Mesendoderm (in vitro differentiated cells): Measurements from ENCODE around the gene MEX3A.

Source experiments
- DNase-seq: peaks from one replicate; pipeline ENCODE4 v3.0.0; 2013
- H2AK5ac ChIP-seq: 2 replicates; pipeline ENCODE4 v1.6.1; 2013; ENCODE audit warnings: low read length, inconsistent platforms
- H2BK120ac ChIP-seq: 2 replicates; pipeline ENCODE4 v1.6.1; 2013; ENCODE audit warnings: low read depth, mild to moderate bottlenecking, low read length, moderate library complexity, mixed read lengths
- H2BK15ac ChIP-seq: replicated peaks from 2 replicates; pipeline ENCODE4 v1.6.1; 2013; ENCODE audit warnings: low read depth, mild to moderate bottlenecking, moderate library complexity
- H2BK5ac ChIP-seq: 2 replicates; pipeline ENCODE4 v1.6.1; 2013; ENCODE audit warnings: low read length, inconsistent platforms
- H3K18ac ChIP-seq: 2 replicates; pipeline ENCODE4 v1.6.1; 2013; ENCODE audit warnings: mild to moderate bottlenecking, low read length, mixed read lengths
- H3K23ac ChIP-seq: one replicate; pipeline ENCODE4 v1.6.1; 2013; ENCODE audit warnings: low read length
- H3K27ac ChIP-seq: 2 replicates; pipeline ENCODE4 v1.5.1; 2013; ENCODE audit warnings: low read depth, mild to moderate bottlenecking, inconsistent platforms, low read length, moderate library complexity
- H3K27me3 ChIP-seq: 2 replicates; pipeline ENCODE4 v1.6.1; 2013; ENCODE audit warnings: low read length, control low read depth, mild to moderate bottlenecking, inconsistent platforms; ENCODE audit not compliant: insufficient read depth, poor library complexity
- H3K36me3 ChIP-seq: 2 replicates; pipeline ENCODE4 v1.6.1; 2013; ENCODE audit warnings: low read length, inconsistent platforms; ENCODE audit not compliant: control insufficient read depth, insufficient read depth
- H3K4ac ChIP-seq: one replicate; pipeline ENCODE4 v1.6.1; 2013; ENCODE audit warnings: low read depth, mild to moderate bottlenecking, low read length, moderate library complexity
- H3K4me1 ChIP-seq: 2 replicates; pipeline ENCODE4 v1.6.1; 2013; ENCODE audit warnings: low read depth, low read length, inconsistent platforms; ENCODE audit not compliant: control insufficient read depth
- H3K4me2 ChIP-seq: 2 replicates; pipeline ENCODE4 v1.6.1; 2013; ENCODE audit warnings: low read length
- H3K4me3 ChIP-seq: 2 replicates; pipeline ENCODE4 v1.5.1; 2013; ENCODE audit warnings: mild to moderate bottlenecking, low read length
- H3K56ac ChIP-seq: one replicate; pipeline ENCODE4 v1.6.1; 2013; ENCODE audit warnings: low read length
- H3K79me1 ChIP-seq: 2 replicates; pipeline ENCODE4 v1.6.1; 2013; ENCODE audit warnings: low read length, inconsistent platforms
- H3K79me2 ChIP-seq: 2 replicates; pipeline ENCODE4 v1.6.1; 2013; ENCODE audit warnings: mild to moderate bottlenecking, low read length; ENCODE audit not compliant: control insufficient read depth, insufficient read depth
- H3K9ac ChIP-seq: 2 replicates; pipeline ENCODE4 v1.6.1; 2013; ENCODE audit warnings: low read length, inconsistent platforms
- H4K5ac ChIP-seq: one replicate; pipeline ENCODE4 v1.6.1; 2013; ENCODE audit warnings: low read length
- H4K8ac ChIP-seq: one replicate; pipeline ENCODE4 v1.6.1; 2013; ENCODE audit warnings: low read depth, mild to moderate bottlenecking, control low read depth, low read length, moderate library complexity
- WGBS: extraction: QIAGEN DNeasy Blood & Tissue Kit; methylation state at CpG from one replicate; pipeline ENCODE4 v1.1.7; 2013; ENCODE audit warnings: low lambda C conversion rate, missing lambda C conversion rate; ENCODE audit not compliant: insufficient coverage; ENCODE audit errors: extremely low coverage; 5-methylcytosine and 5-hydroxymethylcytosine counted together

Gene MEX3A

GRCh38 chr1:156112276-156113137, 30.2 kb upstream of the MEX3A start:
- H3K27me3 ChIP-seq = no peaks in the 10 kb centered on the region
- H2BK15ac ChIP-seq = no peak overlapping the region
- H3K79me1 ChIP-seq = peaks cover 2% of the 10 kb centered on the region
- H3K27ac ChIP-seq = no peak overlapping the region
- H4K5ac ChIP-seq = no peak overlapping the region
- no peak overlapping the region for H3K4me3 ChIP-seq
- H3K36me3 ChIP-seq = no peaks in the 10 kb centered on the region
- peaks cover under 1% of the 10 kb centered on the region for H3K4me1 ChIP-seq
- no CpG with 5 or more reads among the region's 10 CpGs for WGBS
- H3K9ac ChIP-seq = no peak overlapping the region
- H3K56ac ChIP-seq = no peak overlapping the region
- no peak overlapping the region for H2BK120ac ChIP-seq
- H2AK5ac ChIP-seq = peak overlapping the region; percentile 34
- H2BK5ac ChIP-seq = no peak overlapping the region
- peaks cover 4% of the 10 kb centered on the region for H3K79me2 ChIP-seq
- H3K18ac ChIP-seq = no peak overlapping the region
- H4K8ac ChIP-seq = no peak overlapping the region
- H3K23ac ChIP-seq = peak overlapping the region; percentile 6
- no peak for DNase-seq
- H3K4me2 ChIP-seq = no peak overlapping the region
- no peak overlapping the region for H3K4ac ChIP-seq

DNA sequence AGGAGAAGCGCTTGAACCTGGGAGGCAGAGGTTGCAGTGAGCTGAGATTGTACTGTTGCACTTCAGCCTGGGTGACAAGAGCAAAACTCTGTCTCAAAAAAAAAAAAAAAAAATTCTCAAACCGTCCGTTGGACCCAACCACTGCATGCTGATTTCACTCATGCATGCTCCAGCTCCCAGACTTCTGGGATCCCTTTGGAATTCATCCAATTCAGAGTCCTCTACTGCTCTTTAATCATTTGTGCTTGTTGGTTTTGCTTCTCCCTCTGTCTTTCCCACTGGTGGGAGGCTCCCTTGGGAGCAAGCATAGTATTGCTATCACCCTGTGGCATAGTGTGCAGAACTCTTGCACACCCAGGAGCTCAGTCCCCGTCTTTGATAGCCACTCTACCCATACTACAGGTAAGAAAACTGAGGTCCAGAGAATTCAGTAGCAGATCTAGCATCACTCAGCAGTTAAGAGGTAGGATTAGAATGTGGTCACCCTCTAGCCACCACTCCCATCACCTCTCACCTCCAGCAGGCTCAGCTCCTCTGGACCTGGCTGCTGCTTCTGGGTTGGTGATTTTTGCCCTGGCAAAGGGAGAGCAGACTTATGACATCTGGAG, 29.2 kb upstream of the MEX3A start:
- Histone ChIP-seq H3K27ac (no peak overlapping the region), H3K27me3 (no peaks in the 10 kb centered on the region), H4K8ac (no peak overlapping the region), H3K18ac (no peak overlapping the region), H2BK5ac (no peak overlapping the region), H3K79me1 (peaks cover 2% of the 10 kb centered on the region), H3K36me3 (no peaks in the 10 kb centered on the region), H4K5ac (no peak overlapping the region), H3K9ac (no peak overlapping the region), H3K4me3 (no peak overlapping the region), H2BK120ac (no peak overlapping the region), H3K4ac (no peak overlapping the region), H3K23ac (no peak overlapping the region), H2AK5ac (no peak overlapping the region), H3K4me1 (peaks cover 7% of the 10 kb centered on the region), H3K4me2 (no peak overlapping the region), H3K79me2 (peaks cover 4% of the 10 kb centered on the region), H3K56ac (no peak overlapping the region), H2BK15ac (no peak overlapping the region)
- no peak for DNase-seq
- no CpG with 5 or more reads among the region's 4 CpGs for WGBS

DNA sequence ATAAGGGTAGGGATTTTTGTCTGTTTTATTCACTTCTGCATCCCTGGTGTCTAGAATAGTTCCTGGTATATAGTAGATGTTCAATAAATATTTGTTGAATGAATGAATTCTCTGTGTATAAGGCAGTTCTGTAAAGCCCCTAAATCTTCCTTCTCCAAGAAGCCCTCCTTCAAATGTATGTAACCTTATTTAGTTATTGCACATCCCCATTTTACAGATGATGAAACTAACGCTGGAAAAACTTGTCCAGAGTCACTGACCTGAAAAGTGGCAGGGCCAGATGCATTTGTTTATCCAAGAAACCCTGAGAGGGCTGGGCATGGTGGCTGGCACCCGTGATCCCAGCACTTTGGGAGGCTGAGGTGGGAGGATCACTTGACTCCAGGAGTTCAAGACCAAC, 28.0 kb upstream of the MEX3A start:
- H3K79me2 ChIP-seq = no peaks in the 10 kb centered on the region
- H3K27ac ChIP-seq = no peak overlapping the region
- no peak overlapping the region for H4K8ac ChIP-seq
- no CpG with 5 or more reads among the region's 2 CpGs for WGBS
- H3K36me3 ChIP-seq = no peaks in the 10 kb centered on the region
- no peak overlapping the region for H3K4me3 ChIP-seq
- no peak overlapping the region for H3K18ac ChIP-seq
- no peak overlapping the region for H3K9ac ChIP-seq
- no peak overlapping the region for H3K4ac ChIP-seq
- no peak overlapping the region for H3K23ac ChIP-seq
- no peak overlapping the region for H4K5ac ChIP-seq
- H3K56ac ChIP-seq = no peak overlapping the region
- H3K79me1 ChIP-seq = peaks cover 2% of the 10 kb centered on the region
- no peak overlapping the region for H2BK5ac ChIP-seq
- H2AK5ac ChIP-seq = no peak overlapping the region
- no peak overlapping the region for H3K4me2 ChIP-seq
- peaks cover 10% of the 10 kb centered on the region for H3K4me1 ChIP-seq
- DNase-seq = no peak
- H2BK15ac ChIP-seq = no peak overlapping the region
- no peak overlapping the region for H2BK120ac ChIP-seq
- no peaks in the 10 kb centered on the region for H3K27me3 ChIP-seq

DNA sequence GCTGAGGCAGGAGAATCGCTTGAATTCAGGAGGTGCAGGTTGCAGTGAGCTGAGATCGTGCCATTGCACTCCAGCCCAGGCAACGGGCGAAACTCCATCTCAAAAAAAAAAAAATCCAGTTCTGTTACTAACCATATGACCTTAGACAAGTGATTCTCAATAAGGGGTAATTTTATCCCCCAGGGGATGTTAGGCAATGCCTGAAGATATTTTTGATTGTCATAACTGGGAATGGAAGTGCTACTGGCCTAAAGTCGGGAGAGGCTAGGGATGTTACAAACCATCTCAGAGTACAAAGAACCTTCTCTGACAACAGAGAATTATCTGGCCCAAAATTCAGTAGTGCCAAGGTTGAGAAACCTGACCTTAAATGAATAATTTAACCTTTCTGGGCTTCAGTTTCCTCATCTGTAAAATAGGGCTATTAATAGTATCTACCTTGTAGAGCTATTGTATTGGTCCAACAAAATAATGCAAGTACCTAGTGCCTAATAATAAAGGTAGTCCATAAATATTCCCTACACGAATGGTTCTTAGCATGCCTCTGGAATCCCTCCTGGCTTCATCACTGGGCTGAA, 26.5 kb upstream of the MEX3A start:
- Histone ChIP-seq H3K27me3 (no peaks in the 10 kb centered on the region), H3K4me2 (no peak overlapping the region), H3K23ac (no peak overlapping the region), H4K8ac (no peak overlapping the region), H3K4ac (no peak overlapping the region), H3K9ac (no peak overlapping the region), H3K18ac (no peak overlapping the region), H3K4me3 (no peak overlapping the region), H3K56ac (no peak overlapping the region), H2AK5ac (no peak overlapping the region), H3K79me2 (no peaks in the 10 kb centered on the region), H3K4me1 (peaks cover 21% of the 10 kb centered on the region), H3K27ac (no peak overlapping the region), H3K79me1 (no peaks in the 10 kb centered on the region), H3K36me3 (no peaks in the 10 kb centered on the region), H2BK5ac (no peak overlapping the region), H2BK120ac (no peak overlapping the region), H4K5ac (no peak overlapping the region), H2BK15ac (no peak overlapping the region)
- no CpG with 5 or more reads among the region's 6 CpGs for WGBS
- DNase-seq = no peak

GRCh38 chr1:156108057-156108456, 25.8 kb upstream of the MEX3A start:
- Histone ChIP-seq H3K4ac (no peak overlapping the region), H3K36me3 (no peaks in the 10 kb centered on the region), H3K9ac (no peak overlapping the region), H3K79me2 (no peaks in the 10 kb centered on the region), H3K18ac (no peak overlapping the region), H3K23ac (no peak overlapping the region), H3K4me3 (no peak overlapping the region), H3K27ac (no peak overlapping the region), H3K79me1 (no peaks in the 10 kb centered on the region), H2BK15ac (no peak overlapping the region), H2AK5ac (no peak overlapping the region), H4K5ac (no peak overlapping the region), H3K4me1 (peaks cover 28% of the 10 kb centered on the region), H3K56ac (no peak overlapping the region), H2BK120ac (no peak overlapping the region), H2BK5ac (no peak overlapping the region), H4K8ac (no peak overlapping the region), H3K27me3 (no peaks in the 10 kb centered on the region), H3K4me2 (no peak overlapping the region)
- WGBS = no CpG with 5 or more reads among the region's 3 CpGs
- no peak for DNase-seq
